K562 (cell line): ENCODE data around the gene HAP1. TPM values are rescaled to one million over a fixed set of nuclear protein-coding genes. Genes with fewer than 3 reads are reported as not detected.
A peak's percentile ranks its signal among the peaks of the same experiment; 100 is the strongest.

Experiments used
- ATAC-seq: fragments of 200-7000 bp; cut with Tn5 transposase; 3 replicates; pipeline ENCODE4 v1.9.1; 2020; ENCODE audit warnings: moderate library complexity
- BruUV-seq: library from RNA; stranded (reverse); fragments of 400-500 nt; replicated peaks from 2 replicates; lab custom pipeline; 2021; lab: Mats Ljungman, UMichigan
- CTCF ChIA-PET: fragments of 300-600 bp; formaldehyde crosslinking; extraction: SDS; loops from one replicate; lab custom pipeline; 2021; ENCODE audit warnings: low intra/inter-chr PET ratio; lab: Yijun Ruan, JAX
- POLR2A ChIA-PET: fragments of 300-600, 350-650 bp; sonication (Branson Sonifier 250); formaldehyde crosslinking; extraction: SDS; loops from one replicate; lab custom pipeline; 2021; ENCODE audit warnings: antibody characterized with exemption, inconsistent platforms; lab: Yijun Ruan, JAX
- DNase-seq, 4 experiments: peaks; one replicate each; pipeline versions ENCODE4 v3.0.0 to v3.0.0-alpha.2; 2011 to 2018; ENCODE audit warnings: low spot score in 3 of 4, mixed read lengths in 3 of 4; ENCODE audit errors: extremely low read depth in 1 of 4
- FAIRE-seq: peaks from 2 replicates; lab custom pipeline; 2011; peaks lifted over from hg19 to GRCh38; lab: Jason Lieb, UNC
- H2AFZ ChIP-seq: 2 replicates; pipeline ENCODE4 v1.6.0; 2011; ENCODE audit warnings: low read depth, low read length, control low read depth, inconsistent platforms
- H3K27ac ChIP-seq: fragments of 200-600 bp; 3 replicates; pipeline ENCODE4 v1.8.0; 2011; ENCODE audit warnings: low read depth, mild to moderate bottlenecking, control low read depth, inconsistent platforms, low read length, moderate library complexity, mixed read lengths; ENCODE audit errors: extremely low read depth
- H3K27me3 ChIP-seq, 2 experiments: fragments of 300-600 bp in 1 of 2; 2 replicates in 1 of 2; 3 replicates in 1 of 2; pipeline versions ENCODE4 v1.6.0 to v1.8.0; 2011; ENCODE audit warnings: inconsistent platforms in 2 of 2, low read length in 2 of 2, mild to moderate bottlenecking in 1 of 2, mixed read lengths in 1 of 2, moderate library complexity in 1 of 2; ENCODE audit not compliant: control insufficient read depth in 2 of 2, insufficient read depth in 2 of 2
- H3K36me3 ChIP-seq: fragments of 300-600 bp; 3 replicates; pipeline ENCODE4 v1.8.0; 2011; ENCODE audit warnings: mild to moderate bottlenecking, low read length, inconsistent platforms; ENCODE audit not compliant: control insufficient read depth, insufficient read depth
- H3K4me1 ChIP-seq, 2 experiments: fragments of 200-600 bp in 1 of 2; replicated peaks in 1 of 2; 2 replicates in 1 of 2; 3 replicates in 1 of 2; pipeline versions ENCODE4 v1.5.1 to v1.8.0; 2011; ENCODE audit warnings: inconsistent platforms in 2 of 2, low read length in 2 of 2, mild to moderate bottlenecking in 1 of 2, mixed read lengths in 1 of 2, moderate library complexity in 1 of 2; ENCODE audit not compliant: control insufficient read depth in 2 of 2, insufficient read depth in 2 of 2
- H3K4me2 ChIP-seq: 2 replicates; pipeline ENCODE4 v1.6.1; 2011; ENCODE audit warnings: low read length, control low read depth, inconsistent platforms, mixed read lengths; ENCODE audit not compliant: insufficient read depth
- H3K4me3 ChIP-seq: fragments of 200-600 bp; sonication (generic), shearing (Covaris generic); 2 replicates; pipeline ENCODE4 v1.5.1; 2016; ENCODE audit warnings: control low read depth, inconsistent platforms
- H3K79me2 ChIP-seq: fragments of 200-600 bp; 3 replicates; pipeline ENCODE4 v1.8.0; 2011; ENCODE audit warnings: low read length, inconsistent platforms; ENCODE audit not compliant: control insufficient read depth, insufficient read depth
- H3K9ac ChIP-seq, 2 experiments: 2 replicates each; pipeline versions ENCODE4 v1.6.0 to v1.6.1; 2011; ENCODE audit warnings: low read depth in 2 of 2, low read length in 2 of 2, control low read depth in 1 of 2, inconsistent platforms in 1 of 2, mild to moderate bottlenecking in 1 of 2, mixed read lengths in 1 of 2; ENCODE audit not compliant: insufficient read depth in 1 of 2
- H3K9me1 ChIP-seq: one replicate; pipeline ENCODE4 v1.6.0; 2011; ENCODE audit warnings: inconsistent platforms, mild to moderate bottlenecking, low read length, moderate library complexity; ENCODE audit not compliant: control insufficient read depth, insufficient read depth
- H3K9me3 ChIP-seq: replicated peaks from 2 replicates; pipeline ENCODE4 v1.5.1; 2011; ENCODE audit warnings: low read depth, low read length, inconsistent platforms; ENCODE audit not compliant: control insufficient read depth, insufficient read depth
- H4K20me1 ChIP-seq: replicated peaks from 2 replicates; pipeline ENCODE4 v1.6.1; 2011; ENCODE audit warnings: low read length, inconsistent platforms, mixed read lengths; ENCODE audit not compliant: control insufficient read depth, insufficient read depth
- CHD7 ChIP-seq: fragments of 200-600 bp; sonication (generic); IDR thresholded peaks from one replicate; pipeline ENCODE4 v1.6.1; 2012; ENCODE audit warnings: mild to moderate bottlenecking, low read depth, low read length, inconsistent platforms
- ELF2 ChIP-seq: fragments of 250-450 bp; sonication (Bioruptor Pico); IDR thresholded peaks from 2 replicates; pipeline ENCODE4 v1.5.0; 2021; ENCODE audit warnings: mild to moderate bottlenecking
- SRSF7 ChIP-seq: fragments of 200-400 bp; formaldehyde crosslinking; optimal IDR thresholded peaks from 2 replicates; pipeline ENCODE3; 2017; ENCODE audit warnings: mild to moderate bottlenecking, low read depth, low read length
- ZNF75A ChIP-seq: fragments of 450-650 bp; formaldehyde crosslinking; IDR thresholded peaks from 2 replicates; pipeline ENCODE4 v1.4.0; 2020; ENCODE audit warnings: mild to moderate bottlenecking
- WGBS: fragments of 100-300 bp; shearing (Covaris generic); methylation state at CpG from one replicate; pipeline ENCODE4 v1.1.6; 2016; ENCODE audit warnings: low coverage, mixed read lengths; ENCODE audit not compliant: insufficient coverage; ENCODE audit errors: missing lambda C conversion rate; 5-methylcytosine and 5-hydroxymethylcytosine counted together
- in situ Hi-C: fragments of 300-500 bp; cut with MboI; formaldehyde crosslinking; loops from 4 replicates; pipeline ENCODE4 v1.15.0; 2018; ENCODE audit warnings: inconsistent platforms, mixed read lengths
- intact Hi-C: fragments of 100-400 bp; cut with micrococcal nuclease; formaldehyde crosslinking; loops from 2 replicates; pipeline ENCODE4 v1.14.2; 2022
- polyA plus RNA-seq, 8 experiments: library from polyadenylated mRNA; depleted of rRNA in 4 of 8; stranded (reverse) in 5 of 8; unstranded in 3 of 8; fragments of >200 nt; fragmentation: Nextera tagmentation in 2 of 8; fragmentation: Illumina TruSeq in 1 of 8; extraction: Ambion mirVana in 2 of 8; extraction: Trizol in 1 of 8; gene quantifications; 2 replicates each; pipeline versions ENCODE4 v1.2.1 to v1.2.3, GENCODE V29; 2011 to 2014; ENCODE audit warnings: inconsistent platforms in 1 of 8, missing spikeins in 1 of 8
- total RNA-seq, 7 experiments: library from RNA; depleted of rRNA in 6 of 7; stranded (reverse); fragments of >200 nt in 6 of 7; fragmentation: Illumina TruSeq in 2 of 7; extraction: Trizol in 2 of 7; gene quantifications; 2 replicates each; pipeline versions ENCODE4 v1.2.1 to v1.2.3, GENCODE V29; 2011 to 2021; ENCODE audit warnings: low replicate concordance in 1 of 7

The HAP1 gene
- total and polyA plus RNA-seq, 9 of the 15 experiments (the other 6 are each of a cell fraction or from before 2014, with no cell fraction given) = under 0.01 to 0.09 (median 0.04) TPM; not detected in 6

DNA sequence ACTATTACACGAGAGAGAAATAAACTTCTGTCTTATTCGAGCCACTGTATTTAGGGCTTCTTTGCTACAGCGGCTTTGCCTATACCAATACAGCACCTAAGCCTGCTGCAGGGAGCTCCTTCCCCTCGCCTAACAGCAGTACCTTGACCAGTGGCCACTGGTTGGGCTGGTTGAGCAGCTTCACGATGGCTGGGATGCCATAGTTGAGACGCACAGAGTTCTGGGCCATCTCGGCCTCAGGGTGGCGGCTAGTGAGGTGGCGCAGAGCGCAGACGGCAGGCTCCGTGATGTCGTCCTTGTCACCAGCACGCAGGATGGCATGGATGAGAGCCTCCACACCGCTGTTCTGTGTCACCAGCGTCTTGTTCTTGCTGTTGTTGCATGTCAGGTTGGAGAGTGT, 28.4 kb upstream of the HAP1 start:
- intact Hi-C loops = no loop called here
- no peak overlapping the region for H2AFZ ChIP-seq
- ATAC-seq (no peak), DNase-seq (no peak), FAIRE-seq (no peak)
- H3K4me3 ChIP-seq = no peak overlapping the region
- H3K9me3 ChIP-seq = no peaks in the 10 kb centered on the region
- WGBS = 94% methylated on average over 16 of the region's 16 CpGs
- no peak overlapping the region for H3K27ac ChIP-seq
- H3K79me2 ChIP-seq = no peaks in the 10 kb centered on the region
- H4K20me1 ChIP-seq = no peaks in the 10 kb centered on the region
- H3K36me3 ChIP-seq = peaks cover 87% of the 10 kb centered on the region
- ChIA-PET POLR2A (interaction anchor here (0.6 to 1.8 kb wide), 4 partner anchors 14 to 82 kb away, joined by 3 to 7 read pairs (median 3); no protein-coding TSS in a partner anchor), CTCF (no interaction called here)
- no TSS peak for BruUV-seq
- peak overlapping the region in 1 of 2 experiments; percentile 55; a peak in 1 of 4 replicates for H3K9ac ChIP-seq
- H3K4me1 ChIP-seq = no peaks in the 10 kb centered on the region; a peak in 2 of 5 replicates
- no peaks in the 10 kb centered on the region for H3K27me3 ChIP-seq
- in situ Hi-C loops = no loop called here
- no peak overlapping the region for H3K4me2 ChIP-seq
- H3K9me1 ChIP-seq = no peaks in the 10 kb centered on the region
- TF ChIP-seq ZNF75A (CRISPR knock-in tag) = no peak

DNA sequence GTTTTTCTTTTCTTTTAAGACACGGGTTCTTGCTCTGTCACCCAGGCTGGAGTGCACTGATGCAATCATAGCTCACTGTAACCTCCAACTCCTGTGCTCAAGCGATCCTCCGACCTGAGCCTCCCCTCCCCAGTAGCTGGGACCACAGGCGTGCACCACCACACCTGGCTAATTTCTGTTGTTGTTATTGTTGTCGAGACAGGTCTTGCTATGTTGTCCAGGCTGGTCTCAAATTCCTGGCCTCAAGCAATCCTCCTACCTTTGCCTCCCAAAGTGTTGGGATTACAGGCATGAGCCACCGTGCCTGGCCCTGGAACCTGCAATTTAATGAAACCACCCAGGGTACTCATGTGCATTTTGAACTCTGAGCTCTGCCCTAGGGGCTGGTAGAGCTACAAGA, 27.9 kb upstream of the HAP1 start:
- Histone ChIP-seq H2AFZ (no peak overlapping the region), H3K36me3 (peaks cover 87% of the 10 kb centered on the region), H3K79me2 (no peaks in the 10 kb centered on the region), H4K20me1 (no peaks in the 10 kb centered on the region), H3K4me1 (peaks cover 0 to 3% of the 10 kb centered on the region in 2 experiments; a peak in 2 of 5 replicates), H3K9me1 (no peaks in the 10 kb centered on the region), H3K27me3 (no peaks in the 10 kb centered on the region), H3K27ac (no peak overlapping the region), H3K9me3 (no peaks in the 10 kb centered on the region), H3K4me3 (no peak overlapping the region), H3K4me2 (no peak overlapping the region), H3K9ac (no peak overlapping the region)
- ChIA-PET CTCF (no interaction called here), POLR2A (interaction anchor here (0.6 to 1.8 kb wide), 4 partner anchors 14 to 82 kb away, joined by 3 to 7 read pairs (median 3); no protein-coding TSS in a partner anchor)
- WGBS = 96% methylated on average over 6 of the region's 6 CpGs
- BruUV-seq = no TSS peak
- ATAC-seq (no peak), FAIRE-seq (no peak), DNase-seq (no peak)
- intact Hi-C loops = no loop called here
- TF ChIP-seq CHD7 (no peak), SRSF7 (no peak), ELF2 (no peak)
- in situ Hi-C loops = no loop called here
